NCI-H82 (cell line): ENCODE measurements around the gene NPR2.
A peak's percentile ranks its signal among the peaks of the same experiment; 100 is the strongest.

ENCODE experiments used
- DNase-seq: peaks from one replicate; lab custom pipeline; 2025; lab: John Stamatoyannopoulos, UW

The NPR2 gene

DNA sequence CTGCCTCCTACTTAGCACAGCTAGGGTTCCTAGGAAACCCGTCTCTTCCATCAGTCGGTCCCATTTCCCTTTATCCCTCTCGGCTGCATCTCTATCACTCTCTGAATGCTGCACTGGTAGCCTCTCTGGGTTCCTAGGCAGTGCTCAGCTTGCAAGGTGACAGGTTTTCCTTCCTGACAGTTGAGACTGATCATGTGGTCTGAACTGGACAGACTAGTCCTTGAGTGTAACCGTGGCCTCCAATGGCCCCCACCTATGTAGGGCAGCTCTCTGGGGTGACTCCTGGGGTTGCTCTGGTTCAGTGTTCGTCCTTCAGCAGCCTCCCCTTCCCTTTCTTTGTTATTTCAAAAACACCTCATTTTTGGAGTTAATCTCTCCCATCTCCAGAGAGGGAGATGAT is 41.4 kb downstream of the NPR2 start:
- DNase-seq = no peak

- DNase-seq = no peak
These were observed 43.1 kb downstream of the NPR2 start for GRCh38 chr9:35834260-35835215.

GRCh38 chr9:35835216-35835632 is 43.8 kb downstream of the NPR2 start:
- peak; percentile 22 for DNase-seq

DNA sequence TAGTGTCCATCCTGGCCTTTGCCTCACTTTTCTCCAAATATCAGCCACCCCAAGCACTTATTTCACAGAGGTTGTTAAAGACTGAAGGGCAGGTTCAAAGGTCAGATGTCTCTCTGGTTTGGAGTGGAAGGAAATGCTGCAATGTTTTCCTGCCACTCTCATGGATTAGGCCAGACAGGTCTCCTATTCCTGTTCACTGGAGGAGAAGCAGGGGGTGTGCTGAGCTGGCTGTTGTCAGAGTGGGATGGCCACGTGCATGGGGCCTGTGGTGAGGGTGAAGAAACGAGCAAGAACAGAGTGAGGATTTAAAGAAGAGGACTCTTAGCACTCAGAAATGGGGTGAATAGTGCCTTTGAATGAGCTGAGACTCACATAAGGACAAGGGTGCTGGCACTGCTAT is 44.4 kb downstream of the NPR2 start:
- DNase-seq = no peak

GRCh38 chr9:35836595-35836994 is 45.2 kb downstream of the NPR2 start:
- no peak for DNase-seq

- no peak for DNase-seq
These were observed 48.5 kb downstream of the NPR2 start for GRCh38 chr9:35839926-35840325.

- DNase-seq = no peak
These were observed 49.7 kb downstream of the NPR2 start for GRCh38 chr9:35840881-35841644.

DNA sequence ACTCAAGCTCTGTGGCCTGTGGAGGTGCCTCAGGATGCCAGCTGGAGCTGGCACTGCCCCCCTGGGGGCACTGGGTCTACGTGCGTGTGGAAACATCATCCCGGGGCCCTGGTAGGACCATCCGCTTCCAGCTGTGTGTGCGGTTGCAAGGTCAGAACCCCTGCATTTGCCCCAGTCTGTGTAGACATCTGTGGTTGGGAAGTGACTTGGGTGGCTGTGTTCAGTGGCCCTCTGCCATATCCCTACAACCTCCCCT is 50.2 kb downstream of the NPR2 start:
- DNase-seq = no peak

DNA sequence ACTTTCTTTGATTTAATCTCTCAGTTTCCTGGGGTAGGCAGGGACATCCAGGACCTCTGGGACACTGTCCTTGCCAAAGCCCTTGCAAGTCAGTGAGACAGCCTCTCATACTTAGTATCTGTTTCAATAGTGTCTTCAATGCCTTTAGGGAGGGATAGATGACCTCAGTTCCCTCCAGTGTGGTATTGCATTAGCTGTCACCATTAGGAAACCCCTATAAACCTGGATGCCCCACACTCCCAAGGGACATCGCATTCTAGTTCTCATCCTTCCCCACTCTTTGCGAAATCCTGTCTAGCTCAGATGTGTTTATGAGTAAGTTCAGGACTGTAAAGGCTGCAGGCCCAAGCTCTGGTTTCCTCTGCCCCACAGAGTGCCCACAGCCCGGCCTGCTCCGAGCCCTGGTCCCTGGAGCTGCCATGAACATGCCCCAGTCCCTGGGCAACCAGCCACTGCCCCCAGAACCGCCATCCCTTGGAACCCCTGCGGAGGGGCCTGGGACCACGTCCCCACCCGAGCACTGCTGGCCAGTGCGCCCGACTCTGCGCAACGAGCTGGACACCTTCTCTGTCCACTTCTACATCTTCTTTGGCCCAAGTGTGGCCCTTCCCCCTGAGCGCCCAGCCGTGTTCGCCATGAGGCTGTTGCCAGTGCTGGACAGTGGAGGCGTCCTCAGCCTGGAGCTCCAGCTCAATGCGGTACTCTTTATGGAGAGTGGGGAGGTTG is 50.8 kb downstream of the NPR2 start:
- DNase-seq = no peak

GRCh38 chr9:35842795-35843194 is 51.4 kb downstream of the NPR2 start:
- no peak for DNase-seq

DNA sequence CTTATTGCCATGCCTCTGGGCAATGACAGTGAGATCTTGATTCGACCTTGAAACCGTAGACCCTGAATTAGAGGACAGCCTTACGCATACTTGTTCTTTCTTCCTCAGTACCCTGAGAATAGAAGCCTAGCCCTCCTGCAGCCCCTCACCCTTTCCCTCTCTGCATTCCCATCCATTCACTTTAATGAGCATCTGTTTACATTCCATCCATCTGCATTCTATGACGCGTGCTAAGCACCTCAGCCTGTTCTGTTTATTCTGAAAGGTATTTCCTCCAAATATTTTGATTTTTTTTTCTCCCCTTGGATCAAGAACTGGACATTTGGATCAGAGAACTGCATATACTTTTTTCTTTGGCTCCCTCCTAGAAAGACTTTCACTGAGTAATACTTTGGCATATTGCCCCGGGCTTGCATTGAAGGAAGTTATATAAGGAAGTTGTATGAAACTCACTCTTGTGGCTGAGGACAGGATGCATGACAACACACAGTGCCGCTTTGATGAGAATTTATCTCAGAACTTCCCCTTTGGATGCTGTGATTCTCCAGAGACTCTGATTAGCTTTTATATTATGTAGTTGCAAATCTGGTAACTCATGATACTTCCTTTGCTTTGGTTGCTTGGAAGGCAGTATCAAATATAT is 53.4 kb downstream of the NPR2 start:
- DNase-seq = no peak

DNA sequence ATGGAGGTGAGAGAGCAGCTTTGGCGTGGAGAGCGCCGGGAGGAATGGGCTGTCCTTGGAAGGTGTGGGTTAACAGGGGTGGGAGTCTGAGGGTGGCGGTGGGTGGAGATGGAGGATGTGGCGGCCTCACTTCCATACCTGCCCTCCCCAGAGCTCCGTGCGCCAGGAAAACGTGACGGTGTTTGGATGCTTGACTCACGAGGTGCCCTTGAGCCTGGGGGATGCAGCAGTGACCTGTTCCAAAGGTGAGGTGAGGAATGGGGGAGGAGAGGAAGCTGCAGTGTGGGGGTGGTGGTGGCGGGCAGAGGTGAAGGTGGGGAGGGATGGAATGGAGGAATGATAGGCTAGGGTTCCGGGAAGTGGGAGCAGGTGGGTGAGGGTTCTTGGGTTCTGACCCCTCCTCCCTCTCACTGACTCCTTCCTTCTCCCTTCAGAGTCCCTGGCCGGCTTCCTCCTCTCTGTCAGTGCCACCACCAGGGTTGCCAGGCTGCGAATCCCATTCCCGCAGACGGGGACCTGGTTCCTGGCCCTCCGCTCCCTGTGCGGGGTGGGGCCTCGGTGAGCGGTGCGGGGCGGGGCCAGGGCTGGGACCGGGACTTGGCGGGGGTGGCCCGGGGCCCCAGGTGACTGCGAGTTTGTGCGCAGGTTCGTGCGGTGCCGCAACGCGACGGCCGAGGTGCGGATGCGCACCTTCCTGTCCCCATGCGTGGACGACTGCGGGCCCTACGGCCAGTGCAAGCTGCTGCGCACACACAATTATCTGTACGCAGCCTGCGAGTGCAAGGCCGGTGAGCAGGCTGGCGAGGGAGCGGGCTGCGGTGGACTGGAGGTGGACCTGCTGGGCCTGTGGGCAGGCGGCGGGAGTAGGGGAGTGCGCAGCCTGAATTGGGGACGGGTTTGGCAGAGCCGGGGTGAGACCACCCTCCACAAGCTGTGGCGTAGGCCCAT is 54.7 kb downstream of the NPR2 start:
- no peak for DNase-seq

DNA sequence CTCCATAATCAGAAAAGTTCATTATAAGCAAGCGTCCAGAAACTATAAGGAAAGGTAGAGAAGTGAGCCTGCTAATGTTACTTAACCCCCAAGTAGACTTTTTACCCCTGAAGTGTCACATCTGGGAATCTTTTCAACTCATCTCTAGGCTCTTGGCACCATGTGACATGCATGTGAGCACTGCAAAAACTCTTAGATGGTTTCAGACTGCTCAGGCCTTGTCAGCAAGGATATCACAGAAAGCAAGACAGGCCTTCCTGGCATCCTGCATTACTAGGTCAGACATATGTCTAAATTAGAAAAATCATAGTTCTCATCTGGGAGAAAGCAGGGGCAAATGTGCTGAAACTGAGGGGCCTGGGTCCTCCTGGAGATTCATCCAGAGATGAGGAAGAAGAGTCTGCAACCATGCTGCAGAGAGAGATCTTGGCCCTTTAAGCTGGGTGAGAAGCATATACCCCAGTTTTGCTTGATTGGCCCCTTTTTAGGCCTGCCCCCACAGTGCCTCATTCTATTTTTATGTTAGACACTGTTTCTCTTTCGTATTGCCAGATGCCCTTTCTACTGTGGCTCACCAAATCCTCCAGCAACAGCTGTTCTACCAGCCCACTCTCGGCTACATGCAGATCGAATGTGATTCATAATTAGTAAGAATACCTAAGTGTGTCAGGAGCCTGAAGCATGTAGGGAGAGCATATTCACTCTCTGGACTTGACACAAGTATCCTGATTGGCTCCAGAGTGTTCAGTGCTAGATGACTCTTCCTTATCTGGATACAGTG is 56.6 kb downstream of the NPR2 start:
- peak; percentile 22 for DNase-seq

- DNase-seq = no peak
These were observed 61.0 kb downstream of the NPR2 start for GRCh38 chr9:35852267-35852815.

DNA sequence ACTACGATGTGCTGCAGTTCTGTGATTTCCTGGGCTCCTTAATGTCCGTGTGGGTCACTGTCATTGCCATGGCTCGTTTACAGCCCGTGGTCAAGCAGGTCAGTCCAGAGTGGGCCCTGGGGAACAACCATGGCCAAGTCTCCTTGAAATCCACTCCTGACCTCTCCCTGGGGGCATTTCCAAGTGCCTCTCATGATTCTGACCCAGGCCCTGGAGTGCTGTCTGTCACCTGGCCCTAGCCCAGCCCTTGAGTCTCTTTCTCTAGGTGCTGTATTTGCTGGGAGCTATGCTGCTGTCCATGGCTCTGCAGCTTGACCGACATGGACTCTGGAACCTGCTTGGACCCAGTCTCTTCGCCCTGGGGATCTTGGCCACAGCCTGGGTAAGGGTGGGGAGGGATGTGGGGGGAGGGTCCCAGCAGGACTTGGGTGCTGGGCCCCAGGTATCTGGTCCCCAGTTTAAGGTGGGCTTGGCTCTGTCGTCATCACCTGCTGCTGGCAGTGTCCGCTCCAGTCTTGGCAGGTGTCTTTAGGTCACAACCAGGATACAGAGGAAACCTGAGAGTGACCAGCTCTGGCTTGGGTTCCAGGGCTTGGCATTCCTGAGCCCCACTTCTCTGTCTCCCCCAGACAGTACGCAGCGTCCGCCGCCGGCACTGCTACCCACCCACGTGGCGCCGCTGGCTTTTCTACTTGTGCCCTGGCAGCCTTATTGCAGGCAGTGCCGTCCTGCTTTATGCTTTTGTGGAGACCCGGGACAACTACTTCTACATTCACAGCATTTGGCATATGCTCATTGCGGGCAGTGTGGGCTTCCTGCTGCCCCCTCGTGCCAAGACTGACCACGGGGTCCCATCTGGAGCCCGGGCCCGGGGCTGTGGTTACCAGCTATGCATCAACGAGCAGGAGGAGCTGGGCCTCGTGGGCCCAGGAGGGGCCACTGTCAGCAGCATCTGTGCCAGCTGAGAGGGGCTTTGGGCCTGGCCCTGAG is 61.8 kb downstream of the NPR2 start:
- no peak for DNase-seq

DNA sequence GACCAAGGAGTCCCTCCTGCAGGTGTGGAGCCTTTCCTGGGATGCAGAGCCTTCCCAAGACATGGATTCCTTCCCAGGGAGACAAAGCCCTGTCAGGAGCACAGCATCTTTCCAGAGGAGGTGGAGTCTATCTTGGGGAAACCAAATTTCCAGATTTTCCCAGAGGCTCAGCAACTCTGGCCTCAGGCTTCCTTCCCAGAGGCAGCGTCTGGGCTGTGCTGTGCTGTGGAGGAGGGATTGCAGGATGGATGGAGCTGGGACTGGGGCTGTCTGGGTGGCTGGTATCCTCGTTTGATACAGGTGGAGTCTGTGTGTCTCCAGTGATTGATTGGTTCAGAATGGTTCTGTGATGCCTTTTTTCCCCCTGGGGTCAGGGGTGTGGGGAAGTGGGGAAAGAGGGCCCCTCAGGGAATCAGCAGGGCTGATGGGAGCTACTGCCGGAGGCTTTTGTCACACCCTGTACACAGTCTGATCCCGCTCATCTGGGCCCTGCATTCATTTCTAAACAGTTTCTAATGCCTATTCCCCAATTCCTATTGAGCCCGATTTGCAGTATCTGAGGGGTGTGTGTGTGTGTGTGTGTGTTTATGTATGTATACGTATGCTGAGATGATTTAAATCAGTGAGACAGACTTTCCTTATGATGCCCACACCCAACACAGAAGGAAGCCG is 62.8 kb downstream of the NPR2 start:
- no peak for DNase-seq

GRCh38 chr9:35856206-35856605 is 64.8 kb downstream of the NPR2 start:
- no peak for DNase-seq

DNA sequence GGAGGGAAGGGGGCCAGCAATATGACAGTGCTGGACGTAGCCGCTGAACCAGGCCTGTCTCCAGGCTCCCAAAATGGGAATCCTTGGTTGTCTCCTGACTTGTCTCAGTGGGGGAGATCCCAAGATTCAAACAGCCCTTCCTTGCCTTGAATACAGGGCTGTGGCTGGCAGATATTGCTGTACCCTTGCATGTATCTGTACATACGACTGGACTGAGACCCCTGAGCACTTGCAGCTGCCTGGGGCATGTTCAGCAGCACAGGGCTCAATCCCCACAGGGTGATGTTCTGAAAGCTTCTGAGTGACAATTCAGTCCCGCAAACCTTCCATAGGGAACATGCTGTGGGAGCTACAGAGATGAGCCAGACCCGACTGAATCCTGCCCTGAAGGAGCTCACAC is 65.5 kb downstream of the NPR2 start:
- DNase-seq = no peak
